GM12873 (cell line): Measurements from ENCODE around the gene CTLA4.

Source experiments
- TF ChIP-seq, protein P1 (sequence below): IDR thresholded peaks from 2 replicates; pipeline ENCODE4 v1.5.1; 2012; ENCODE audit warnings: low read depth, mild to moderate bottlenecking, moderate library complexity, low read length, control low read depth; ENCODE audit not compliant: insufficient read depth; ENCODE audit errors: missing control alignments

CTLA4 gene

DNA sequence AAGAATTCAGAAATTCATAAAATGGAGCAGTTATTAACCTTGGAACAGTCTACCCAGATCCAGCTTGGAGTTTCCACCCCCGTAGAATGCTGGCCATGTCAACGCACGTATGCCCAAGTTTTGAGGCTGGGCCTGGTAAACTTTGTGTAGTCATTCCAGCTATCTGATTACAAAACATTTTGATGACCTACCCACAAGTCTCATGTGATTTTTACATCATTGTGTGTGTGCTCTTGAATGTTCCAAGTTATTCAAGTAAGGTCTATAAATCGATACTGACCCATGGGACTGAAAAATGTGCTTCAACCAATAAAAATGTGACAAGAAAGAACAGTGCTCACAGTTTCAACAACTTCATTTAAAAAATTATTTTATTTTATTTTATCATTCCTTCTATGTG, 36.5 kb downstream of the CTLA4 start:
- TF ChIP-seq, protein P1, sequence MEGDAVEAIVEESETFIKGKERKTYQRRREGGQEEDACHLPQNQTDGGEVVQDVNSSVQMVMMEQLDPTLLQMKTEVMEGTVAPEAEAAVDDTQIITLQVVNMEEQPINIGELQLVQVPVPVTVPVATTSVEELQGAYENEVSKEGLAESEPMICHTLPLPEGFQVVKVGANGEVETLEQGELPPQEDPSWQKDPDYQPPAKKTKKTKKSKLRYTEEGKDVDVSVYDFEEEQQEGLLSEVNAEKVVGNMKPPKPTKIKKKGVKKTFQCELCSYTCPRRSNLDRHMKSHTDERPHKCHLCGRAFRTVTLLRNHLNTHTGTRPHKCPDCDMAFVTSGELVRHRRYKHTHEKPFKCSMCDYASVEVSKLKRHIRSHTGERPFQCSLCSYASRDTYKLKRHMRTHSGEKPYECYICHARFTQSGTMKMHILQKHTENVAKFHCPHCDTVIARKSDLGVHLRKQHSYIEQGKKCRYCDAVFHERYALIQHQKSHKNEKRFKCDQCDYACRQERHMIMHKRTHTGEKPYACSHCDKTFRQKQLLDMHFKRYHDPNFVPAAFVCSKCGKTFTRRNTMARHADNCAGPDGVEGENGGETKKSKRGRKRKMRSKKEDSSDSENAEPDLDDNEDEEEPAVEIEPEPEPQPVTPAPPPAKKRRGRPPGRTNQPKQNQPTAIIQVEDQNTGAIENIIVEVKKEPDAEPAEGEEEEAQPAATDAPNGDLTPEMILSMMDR: no peak

GRCh38 chr2:203905656-203906055, 38.1 kb downstream of the CTLA4 start:
- TF ChIP-seq, protein P1: no peak

GRCh38 chr2:203908066-203908796, 40.7 kb downstream of the CTLA4 start:
- TF ChIP-seq, protein P1: no peak

- TF ChIP-seq, protein P1: peak; percentile 1
These were observed 41.2 kb downstream of the CTLA4 start for GRCh38 chr2:203908797-203909185.

- TF ChIP-seq, protein P1: peak; percentile 52
These were observed 41.8 kb downstream of the CTLA4 start for GRCh38 chr2:203909261-203909967.

GRCh38 chr2:203909974-203910373, 42.4 kb downstream of the CTLA4 start:
- TF ChIP-seq, protein P1: no peak

GRCh38 chr2:203913947-203914346, 46.4 kb downstream of the CTLA4 start:
- TF ChIP-seq, protein P1: no peak
